SK-N-SH (cell line): ENCODE measurements around the gene OR56A1.

ENCODE experiments used
- FOSL2 ChIP-seq: IDR thresholded peaks from 2 replicates; pipeline ENCODE4 v1.4.0; 2012; ENCODE audit warnings: low read depth, mild to moderate bottlenecking, moderate library complexity, borderline replicate concordance
- GABPA ChIP-seq: IDR thresholded peaks from 2 replicates; pipeline ENCODE4 v1.4.0; 2012; ENCODE audit warnings: low read depth, mild to moderate bottlenecking
- NFIC ChIP-seq: IDR thresholded peaks from 2 replicates; pipeline ENCODE4 v1.4.0; 2012; ENCODE audit warnings: borderline replicate concordance
- POLR2AphosphoS5 ChIP-seq: IDR thresholded peaks from 2 replicates; pipeline ENCODE4 v1.6.1; 2012; ENCODE audit warnings: low read depth, low read length
- RAD21 ChIP-seq: IDR thresholded peaks from 2 replicates; pipeline ENCODE4 v1.6.1; 2012; ENCODE audit warnings: mild to moderate bottlenecking, low read length
- RCOR1 ChIP-seq: fragments of 150-350 bp; IDR thresholded peaks from 2 replicates; pipeline ENCODE4 v1.6.1; 2017; ENCODE audit warnings: antibody characterized with exemption, low read length
- RFX5 ChIP-seq: IDR thresholded peaks from 2 replicates; pipeline ENCODE4 v1.6.1; 2012; ENCODE audit warnings: mild to moderate bottlenecking, improper control_type of control experiment, low read length
- TAF1 ChIP-seq: IDR thresholded peaks from 2 replicates; pipeline ENCODE4 v1.6.1; 2012; ENCODE audit warnings: low read depth, mild to moderate bottlenecking, low read length, moderate library complexity, borderline replicate concordance
- TF ChIP-seq, protein P1 (sequence below): IDR thresholded peaks from 2 replicates; pipeline ENCODE4 v1.6.1; 2012; ENCODE audit warnings: mild to moderate bottlenecking, low read depth, low read length, moderate library complexity
- TF ChIP-seq, protein P2 (sequence below): fragments of 150-350 bp; IDR thresholded peaks from 2 replicates; pipeline ENCODE4 v1.6.1; 2017; ENCODE audit warnings: antibody characterized with exemption, low read length, low read depth, borderline replicate concordance
- TF ChIP-seq, protein P3 (sequence below): fragments of 150-350 bp; IDR thresholded peaks from 2 replicates; pipeline ENCODE4 v1.6.1; 2016; ENCODE audit warnings: mild to moderate bottlenecking, low read depth, low read length
- TF ChIP-seq, protein P4 (sequence below): fragments of 200-600 bp; sonication (generic); IDR thresholded peaks from 2 replicates; pipeline ENCODE4 v1.6.1; 2017; ENCODE audit warnings: antibody characterized with exemption, mild to moderate bottlenecking, moderate library complexity

DNA sequence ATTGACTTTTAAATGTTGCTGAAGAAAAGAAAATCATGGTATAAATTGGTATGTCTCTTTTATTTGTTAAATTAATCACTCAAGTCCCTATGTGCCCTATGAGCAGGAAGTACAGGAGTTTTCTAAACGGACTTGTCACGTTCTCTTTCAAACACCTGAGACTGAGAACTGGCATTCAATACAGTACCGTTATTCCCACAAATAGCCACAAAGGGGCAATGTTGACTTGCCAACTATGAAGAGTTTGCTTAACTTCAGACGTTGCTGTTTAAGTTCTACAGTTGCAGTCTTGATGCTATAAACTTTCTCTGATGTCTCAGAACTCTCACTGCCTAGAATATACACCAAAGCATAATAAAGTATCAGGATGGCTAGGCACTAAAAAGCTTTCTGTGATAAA lies 7.6 kb downstream of the OR56A1 start:
- TF ChIP-seq GABPA (no peak), RFX5 (no peak), POLR2AphosphoS5 (no peak), RCOR1 (no peak), NFIC (no peak), TAF1 (no peak), FOSL2 (no peak), RAD21 (peak; percentile 68)
- TF ChIP-seq, protein P1, sequence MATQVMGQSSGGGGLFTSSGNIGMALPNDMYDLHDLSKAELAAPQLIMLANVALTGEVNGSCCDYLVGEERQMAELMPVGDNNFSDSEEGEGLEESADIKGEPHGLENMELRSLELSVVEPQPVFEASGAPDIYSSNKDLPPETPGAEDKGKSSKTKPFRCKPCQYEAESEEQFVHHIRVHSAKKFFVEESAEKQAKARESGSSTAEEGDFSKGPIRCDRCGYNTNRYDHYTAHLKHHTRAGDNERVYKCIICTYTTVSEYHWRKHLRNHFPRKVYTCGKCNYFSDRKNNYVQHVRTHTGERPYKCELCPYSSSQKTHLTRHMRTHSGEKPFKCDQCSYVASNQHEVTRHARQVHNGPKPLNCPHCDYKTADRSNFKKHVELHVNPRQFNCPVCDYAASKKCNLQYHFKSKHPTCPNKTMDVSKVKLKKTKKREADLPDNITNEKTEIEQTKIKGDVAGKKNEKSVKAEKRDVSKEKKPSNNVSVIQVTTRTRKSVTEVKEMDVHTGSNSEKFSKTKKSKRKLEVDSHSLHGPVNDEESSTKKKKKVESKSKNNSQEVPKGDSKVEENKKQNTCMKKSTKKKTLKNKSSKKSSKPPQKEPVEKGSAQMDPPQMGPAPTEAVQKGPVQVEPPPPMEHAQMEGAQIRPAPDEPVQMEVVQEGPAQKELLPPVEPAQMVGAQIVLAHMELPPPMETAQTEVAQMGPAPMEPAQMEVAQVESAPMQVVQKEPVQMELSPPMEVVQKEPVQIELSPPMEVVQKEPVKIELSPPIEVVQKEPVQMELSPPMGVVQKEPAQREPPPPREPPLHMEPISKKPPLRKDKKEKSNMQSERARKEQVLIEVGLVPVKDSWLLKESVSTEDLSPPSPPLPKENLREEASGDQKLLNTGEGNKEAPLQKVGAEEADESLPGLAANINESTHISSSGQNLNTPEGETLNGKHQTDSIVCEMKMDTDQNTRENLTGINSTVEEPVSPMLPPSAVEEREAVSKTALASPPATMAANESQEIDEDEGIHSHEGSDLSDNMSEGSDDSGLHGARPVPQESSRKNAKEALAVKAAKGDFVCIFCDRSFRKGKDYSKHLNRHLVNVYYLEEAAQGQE = no peak
- TF ChIP-seq, protein P2, sequence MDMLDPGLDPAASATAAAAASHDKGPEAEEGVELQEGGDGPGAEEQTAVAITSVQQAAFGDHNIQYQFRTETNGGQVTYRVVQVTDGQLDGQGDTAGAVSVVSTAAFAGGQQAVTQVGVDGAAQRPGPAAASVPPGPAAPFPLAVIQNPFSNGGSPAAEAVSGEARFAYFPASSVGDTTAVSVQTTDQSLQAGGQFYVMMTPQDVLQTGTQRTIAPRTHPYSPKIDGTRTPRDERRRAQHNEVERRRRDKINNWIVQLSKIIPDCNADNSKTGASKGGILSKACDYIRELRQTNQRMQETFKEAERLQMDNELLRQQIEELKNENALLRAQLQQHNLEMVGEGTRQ = no peak
- TF ChIP-seq, protein P3, sequence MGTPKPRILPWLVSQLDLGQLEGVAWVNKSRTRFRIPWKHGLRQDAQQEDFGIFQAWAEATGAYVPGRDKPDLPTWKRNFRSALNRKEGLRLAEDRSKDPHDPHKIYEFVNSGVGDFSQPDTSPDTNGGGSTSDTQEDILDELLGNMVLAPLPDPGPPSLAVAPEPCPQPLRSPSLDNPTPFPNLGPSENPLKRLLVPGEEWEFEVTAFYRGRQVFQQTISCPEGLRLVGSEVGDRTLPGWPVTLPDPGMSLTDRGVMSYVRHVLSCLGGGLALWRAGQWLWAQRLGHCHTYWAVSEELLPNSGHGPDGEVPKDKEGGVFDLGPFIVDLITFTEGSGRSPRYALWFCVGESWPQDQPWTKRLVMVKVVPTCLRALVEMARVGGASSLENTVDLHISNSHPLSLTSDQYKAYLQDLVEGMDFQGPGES = no peak
- TF ChIP-seq, protein P4, sequence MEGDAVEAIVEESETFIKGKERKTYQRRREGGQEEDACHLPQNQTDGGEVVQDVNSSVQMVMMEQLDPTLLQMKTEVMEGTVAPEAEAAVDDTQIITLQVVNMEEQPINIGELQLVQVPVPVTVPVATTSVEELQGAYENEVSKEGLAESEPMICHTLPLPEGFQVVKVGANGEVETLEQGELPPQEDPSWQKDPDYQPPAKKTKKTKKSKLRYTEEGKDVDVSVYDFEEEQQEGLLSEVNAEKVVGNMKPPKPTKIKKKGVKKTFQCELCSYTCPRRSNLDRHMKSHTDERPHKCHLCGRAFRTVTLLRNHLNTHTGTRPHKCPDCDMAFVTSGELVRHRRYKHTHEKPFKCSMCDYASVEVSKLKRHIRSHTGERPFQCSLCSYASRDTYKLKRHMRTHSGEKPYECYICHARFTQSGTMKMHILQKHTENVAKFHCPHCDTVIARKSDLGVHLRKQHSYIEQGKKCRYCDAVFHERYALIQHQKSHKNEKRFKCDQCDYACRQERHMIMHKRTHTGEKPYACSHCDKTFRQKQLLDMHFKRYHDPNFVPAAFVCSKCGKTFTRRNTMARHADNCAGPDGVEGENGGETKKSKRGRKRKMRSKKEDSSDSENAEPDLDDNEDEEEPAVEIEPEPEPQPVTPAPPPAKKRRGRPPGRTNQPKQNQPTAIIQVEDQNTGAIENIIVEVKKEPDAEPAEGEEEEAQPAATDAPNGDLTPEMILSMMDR = peak; percentile 56
